Karpas-422 (cell line): ENCODE data around the gene TREML1. TPM values are rescaled to one million over a fixed set of nuclear protein-coding genes. Genes with fewer than 3 reads are reported as not detected.

ENCODE experiments used
- DNase-seq: peaks from one replicate; pipeline ENCODE4 v3.0.0-alpha.2; 2015
- H2AFZ ChIP-seq: fragments of 200-600 bp; sonication (generic); 2 replicates; pipeline ENCODE4 v1.6.1; 2014; ENCODE audit warnings: antibody characterized with exemption, low read length, mixed read lengths
- H3K27ac ChIP-seq: fragments of 200-600 bp; sonication (generic); 2 replicates; pipeline ENCODE4 v1.5.1; 2014; ENCODE audit warnings: mild to moderate bottlenecking, low read length, moderate library complexity
- H3K27me3 ChIP-seq: fragments of 200-600 bp; sonication (generic); 2 replicates; pipeline ENCODE4 v1.6.1; 2014; ENCODE audit warnings: low read length, mixed read lengths
- H3K36me3 ChIP-seq: fragments of 200-600 bp; sonication (generic); 2 replicates; pipeline ENCODE4 v1.6.1; 2014; ENCODE audit warnings: low read length, mixed read lengths; ENCODE audit not compliant: insufficient read depth
- H3K4me1 ChIP-seq: fragments of 200-600 bp; sonication (generic); 2 replicates; pipeline ENCODE4 v1.6.1; 2014; ENCODE audit warnings: mild to moderate bottlenecking, low read length, mixed read lengths
- H3K4me2 ChIP-seq: fragments of 200-600 bp; sonication (generic); 2 replicates; pipeline ENCODE4 v1.6.1; 2014; ENCODE audit warnings: low read length, low read depth, mild to moderate bottlenecking; ENCODE audit not compliant: poor library complexity, severe bottlenecking
- H3K4me3 ChIP-seq: fragments of 200-600 bp; sonication (generic); 2 replicates; pipeline ENCODE4 v1.5.1; 2014; ENCODE audit warnings: mild to moderate bottlenecking, antibody characterized with exemption, low read length, mixed read lengths
- H3K79me2 ChIP-seq: fragments of 200-600 bp; sonication (generic); 2 replicates; pipeline ENCODE4 v1.6.1; 2014; ENCODE audit warnings: mild to moderate bottlenecking, low read length, mixed read lengths
- H3K9ac ChIP-seq: fragments of 200-600 bp; sonication (generic); 2 replicates; pipeline ENCODE4 v1.6.0; 2014; ENCODE audit warnings: low read length
- H3K9me2 ChIP-seq: fragments of 200-600 bp; sonication (generic), shearing (Covaris generic); replicated peaks from 2 replicates; pipeline ENCODE4 v1.6.0; 2014; ENCODE audit warnings: mild to moderate bottlenecking, low read length, moderate library complexity; ENCODE audit not compliant: insufficient read depth
- H3K9me3 ChIP-seq: fragments of 300-700, 200-600 bp; sonication (generic); 2 replicates; pipeline ENCODE4 v1.6.1; 2014; ENCODE audit warnings: low read length, mixed read lengths
- H4K20me1 ChIP-seq: fragments of 200-600 bp; sonication (generic); 2 replicates; pipeline ENCODE4 v1.6.1; 2014; ENCODE audit warnings: mild to moderate bottlenecking, antibody characterized with exemption, low read length, low read depth; ENCODE audit not compliant: insufficient read depth
- total RNA-seq: library from RNA; depleted of rRNA; stranded (reverse); fragments of >200 nt; shearing (Covaris generic); gene quantifications from 2 replicates; pipeline ENCODE4 v1.2.3, GENCODE V29; 2014; ENCODE audit warnings: low replicate concordance

The TREML1 gene
- total RNA-seq, 1 experiment from 2014 or later = not detected

DNA sequence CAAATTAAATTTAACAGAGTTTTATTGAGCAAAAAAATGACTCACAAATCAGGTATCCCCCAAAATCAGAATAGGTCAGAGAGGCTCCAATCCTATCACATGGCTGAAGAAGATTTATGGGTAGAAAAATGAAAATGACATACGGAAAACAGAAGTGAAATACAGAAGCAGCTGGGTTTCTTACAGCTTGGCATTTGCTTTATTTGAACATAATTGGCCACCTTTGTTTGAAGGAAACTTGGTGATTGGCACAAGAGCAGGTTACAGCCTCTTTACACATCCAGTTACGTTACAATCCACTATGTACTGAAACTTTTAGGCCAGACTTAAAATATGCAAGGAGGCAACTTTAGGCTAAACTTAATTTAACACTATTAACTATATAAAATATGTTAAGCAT, 20.5 kb upstream of the TREML1 start:
- H3K9me2 ChIP-seq = no peaks in the 10 kb centered on the region
- H3K36me3 ChIP-seq = no peaks in the 10 kb centered on the region
- no peak overlapping the region for H2AFZ ChIP-seq
- H3K9ac ChIP-seq = no peak overlapping the region
- H3K79me2 ChIP-seq = no peaks in the 10 kb centered on the region
- no peak overlapping the region for H3K4me2 ChIP-seq
- H3K27ac ChIP-seq = no peak overlapping the region
- no peaks in the 10 kb centered on the region for H3K4me1 ChIP-seq
- DNase-seq = peak; percentile 60
- H3K4me3 ChIP-seq = no peak overlapping the region
- H3K9me3 ChIP-seq = no peaks in the 10 kb centered on the region
- H4K20me1 ChIP-seq = no peaks in the 10 kb centered on the region; the same call in 1 of the 2 replicates
- no peaks in the 10 kb centered on the region for H3K27me3 ChIP-seq

GRCh38 chr6:41171908-41172307, 17.8 kb upstream of the TREML1 start:
- H3K4me3 ChIP-seq = no peak overlapping the region
- no peaks in the 10 kb centered on the region for H3K79me2 ChIP-seq
- H3K4me1 ChIP-seq = no peaks in the 10 kb centered on the region
- H3K9ac ChIP-seq = no peak overlapping the region
- no peaks in the 10 kb centered on the region; the same call in 1 of the 2 replicates for H4K20me1 ChIP-seq
- no peaks in the 10 kb centered on the region for H3K27me3 ChIP-seq
- no peak overlapping the region for H3K27ac ChIP-seq
- H3K9me2 ChIP-seq = no peaks in the 10 kb centered on the region
- DNase-seq = no peak
- H2AFZ ChIP-seq = no peak overlapping the region
- H3K9me3 ChIP-seq = no peaks in the 10 kb centered on the region
- H3K36me3 ChIP-seq = no peaks in the 10 kb centered on the region
- H3K4me2 ChIP-seq = no peak overlapping the region

- no peak for DNase-seq
- H3K4me1 ChIP-seq = no peaks in the 10 kb centered on the region
- H3K27ac ChIP-seq = no peak overlapping the region
- H3K36me3 ChIP-seq = no peaks in the 10 kb centered on the region
- H4K20me1 ChIP-seq = no peaks in the 10 kb centered on the region; the same call in 1 of the 2 replicates
- no peaks in the 10 kb centered on the region for H3K27me3 ChIP-seq
- H2AFZ ChIP-seq = no peak overlapping the region
- no peak overlapping the region for H3K9ac ChIP-seq
- no peaks in the 10 kb centered on the region for H3K79me2 ChIP-seq
- no peak overlapping the region for H3K4me3 ChIP-seq
- H3K4me2 ChIP-seq = no peak overlapping the region
- no peaks in the 10 kb centered on the region for H3K9me3 ChIP-seq
- no peaks in the 10 kb centered on the region for H3K9me2 ChIP-seq
These were observed 16.5 kb upstream of the TREML1 start for GRCh38 chr6:41170547-41171160.

DNA sequence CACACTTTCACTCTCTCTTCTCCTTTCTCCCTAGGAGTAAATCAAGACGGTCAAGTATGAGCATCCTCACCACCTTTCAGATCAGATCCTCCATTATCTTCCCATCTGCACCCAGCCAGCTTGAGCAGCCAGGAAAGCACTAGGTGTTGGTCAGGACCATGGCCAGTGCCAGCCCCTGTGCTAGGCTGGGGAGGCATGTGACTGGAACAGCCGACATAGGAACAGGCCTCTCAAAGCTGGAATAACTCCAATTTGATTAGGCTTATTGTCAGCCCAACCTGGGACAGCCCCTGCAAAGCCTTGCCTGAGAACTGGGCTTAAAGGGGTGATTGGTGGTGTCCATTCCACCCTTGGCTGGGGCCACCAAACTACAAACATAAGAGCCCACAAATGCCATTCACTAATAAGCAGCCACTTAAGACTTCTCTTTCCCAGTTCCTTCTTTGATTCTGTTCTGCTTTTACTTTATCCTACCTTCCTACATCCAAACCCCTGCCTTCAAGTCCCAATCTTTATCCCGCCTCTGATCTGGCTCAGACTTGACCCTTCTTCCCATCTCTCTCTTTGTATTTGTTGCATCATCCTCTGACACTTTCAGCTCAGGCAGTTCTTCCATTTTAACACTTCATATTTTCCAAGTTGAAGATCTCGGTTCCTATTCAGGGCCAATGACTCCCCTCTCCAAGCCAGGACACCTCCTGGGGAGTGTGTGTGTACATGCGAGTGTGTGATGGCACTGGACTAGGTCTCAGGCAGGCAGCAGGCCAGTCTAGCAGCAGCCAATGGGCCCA, 13.2 kb upstream of the TREML1 start:
- Histone ChIP-seq H3K4me2 (no peak overlapping the region), H2AFZ (no peak overlapping the region), H4K20me1 (no peaks in the 10 kb centered on the region), H3K27me3 (no peaks in the 10 kb centered on the region), H3K9me2 (no peaks in the 10 kb centered on the region), H3K9ac (no peak overlapping the region), H3K79me2 (no peaks in the 10 kb centered on the region), H3K27ac (no peak overlapping the region), H3K36me3 (no peaks in the 10 kb centered on the region), H3K9me3 (no peaks in the 10 kb centered on the region), H3K4me3 (no peak overlapping the region), H3K4me1 (no peaks in the 10 kb centered on the region)
- no peak for DNase-seq

- Histone ChIP-seq H3K4me1 (no peaks in the 10 kb centered on the region), H3K9ac (no peak overlapping the region), H3K4me2 (no peak overlapping the region), H2AFZ (no peak overlapping the region), H3K4me3 (no peak overlapping the region), H3K9me2 (no peaks in the 10 kb centered on the region), H4K20me1 (no peaks in the 10 kb centered on the region), H3K27ac (no peak overlapping the region), H3K27me3 (no peaks in the 10 kb centered on the region), H3K9me3 (no peaks in the 10 kb centered on the region), H3K36me3 (no peaks in the 10 kb centered on the region), H3K79me2 (no peaks in the 10 kb centered on the region)
- no peak for DNase-seq
These were observed 10.5 kb upstream of the TREML1 start for GRCh38 chr6:41164551-41165120.

DNA sequence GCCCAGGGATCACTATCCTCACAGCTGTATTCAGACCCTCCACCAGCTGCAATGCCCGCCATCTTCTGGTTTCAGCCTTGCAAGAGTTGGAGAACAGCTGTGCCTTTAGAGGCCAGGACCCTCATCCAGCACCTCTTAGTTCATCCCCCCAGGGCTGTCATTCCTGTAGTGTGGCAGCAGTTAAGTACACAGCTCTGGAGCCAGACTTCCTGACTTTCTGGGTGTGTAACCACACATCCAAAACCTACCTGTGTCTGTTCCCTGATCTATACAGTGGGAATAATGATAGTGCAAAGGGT, 9.2 kb upstream of the TREML1 start:
- Histone ChIP-seq H3K9me3 (no peaks in the 10 kb centered on the region), H3K9me2 (no peaks in the 10 kb centered on the region), H4K20me1 (no peaks in the 10 kb centered on the region), H2AFZ (no peak overlapping the region), H3K4me2 (no peak overlapping the region), H3K27me3 (no peaks in the 10 kb centered on the region), H3K4me1 (no peaks in the 10 kb centered on the region), H3K79me2 (no peaks in the 10 kb centered on the region), H3K9ac (no peak overlapping the region), H3K36me3 (no peaks in the 10 kb centered on the region), H3K27ac (no peak overlapping the region), H3K4me3 (no peak overlapping the region)
- DNase-seq = no peak

DNA sequence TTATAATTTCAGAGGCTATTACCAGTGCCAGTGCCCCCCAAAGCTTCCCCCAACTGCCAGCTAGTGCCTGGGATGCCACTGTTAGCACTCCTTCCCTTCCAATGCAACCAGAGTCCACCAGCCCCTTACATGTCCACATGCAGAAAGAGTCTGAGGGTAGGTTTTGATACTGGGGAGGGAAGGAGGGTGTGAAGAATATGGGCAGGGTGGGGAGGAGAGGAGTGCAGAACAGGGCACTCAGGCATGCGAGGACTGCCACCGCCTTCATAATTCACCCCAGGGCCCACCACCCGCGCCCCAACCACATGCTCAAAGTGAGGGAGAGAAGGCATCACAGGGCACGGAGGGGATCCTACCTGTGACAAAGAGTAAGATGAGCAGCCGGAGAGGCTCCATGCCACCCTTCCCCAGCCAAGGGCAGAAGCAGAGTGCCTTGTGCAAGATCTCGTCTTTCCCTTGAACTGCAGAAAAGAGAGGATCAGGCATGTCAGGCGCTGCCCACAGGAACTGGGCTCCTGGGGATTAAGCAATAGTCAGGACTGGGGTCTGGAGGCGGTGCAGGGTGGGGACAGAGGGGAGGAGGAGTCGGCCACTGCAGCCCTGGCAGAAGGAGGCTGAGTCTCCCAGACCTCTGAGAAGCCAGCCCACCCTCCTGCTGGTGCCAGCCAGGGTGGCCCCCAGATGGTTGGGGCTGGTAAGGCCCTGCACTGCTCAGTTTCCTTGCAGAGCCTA, 8.7 kb upstream of the TREML1 start, which contains the start of gene TREM2:
Gene TREM2, minus strand, starts transcription at position 430 of the 732 bp plus-strand sequence. Its CDS starts 34 bp downstream, at position 396.
- no peaks in the 10 kb centered on the region for H3K4me1 ChIP-seq
- no peaks in the 10 kb centered on the region for H3K9me2 ChIP-seq
- no peaks in the 10 kb centered on the region for H3K27me3 ChIP-seq
- no peaks in the 10 kb centered on the region for H3K9me3 ChIP-seq
- H3K36me3 ChIP-seq = no peaks in the 10 kb centered on the region
- no peaks in the 10 kb centered on the region for H3K79me2 ChIP-seq
- no peak within 1 kb of the TSS for H3K27ac ChIP-seq
- DNase-seq = no peak
- H4K20me1 ChIP-seq = no peaks in the 10 kb centered on the region
- no peak within 1 kb of the TSS for H3K4me2 ChIP-seq
- H3K4me3 ChIP-seq = no peak within 1 kb of the TSS
- no peak within 1 kb of the TSS for H3K9ac ChIP-seq
- H2AFZ ChIP-seq = no peak within 1 kb of the TSS
